HG03097 (cell line): Measurements from ENCODE around the gene SLC22A2.

Experiments
- ATAC-seq: cut with Tn5 transposase; IDR thresholded peaks from one replicate; pipeline ENCODE4 v1.9.1; 2021; ENCODE audit not compliant: unreplicated experiment, low FRiP score

The SLC22A2 gene

GRCh38 chr6:160172704-160173103 lies 85.9 kb downstream of the SLC22A2 start:
- no peak for ATAC-seq

GRCh38 chr6:160170018-160170680 lies 88.5 kb downstream of the SLC22A2 start:
- no peak for ATAC-seq

GRCh38 chr6:160167604-160168399 lies 90.8 kb downstream of the SLC22A2 start:
- no peak for ATAC-seq
